Ovary (tissue), 9 donors: ENCODE measurements around the gene AIFM3. TPM values are rescaled to one million over a fixed set of nuclear protein-coding genes. Genes with fewer than 3 reads are reported as not detected.

Source experiments
- DNase-seq, 5 donors: peaks; one replicate each; pipeline ENCODE4 v3.0.0-alpha.2; 2019 to 2020
- H3K27ac ChIP-seq, 2 donors: fragments of 200-600 bp; one replicate each; pipeline versions ENCODE4 v1.5.1 to v1.8.0; 2019 to 2022
- H3K27me3 ChIP-seq: fragments of 200-600 bp; one replicate; pipeline ENCODE4 v1.8.0; 2022
- H3K36me3 ChIP-seq: fragments of 200-600 bp; sonication (generic); one replicate; pipeline ENCODE4 v1.5.1; 2019
- H3K4me1 ChIP-seq: one replicate; pipeline ENCODE4 v1.8.1; 2013; ENCODE audit warnings: mild to moderate bottlenecking, moderate library complexity; ENCODE audit not compliant: insufficient read depth
- H3K4me3 ChIP-seq: fragments of 200-600 bp; sonication (generic); one replicate; pipeline ENCODE4 v1.5.1; 2017
- H3K9me3 ChIP-seq, 2 donors: fragments of 200-600 bp in 1 of 2; sonication (generic) in 1 of 2; one replicate each; pipeline versions ENCODE4 v1.5.1 to v1.8.1; 2013 to 2019; ENCODE audit warnings: mild to moderate bottlenecking in 1 of 2, moderate library complexity in 1 of 2
- EP300 ChIP-seq: sonication (generic); formaldehyde crosslinking; IDR thresholded peaks from one replicate; pipeline ENCODE4 v1.6.1; 2017; ENCODE audit warnings: antibody characterized with exemption
- POLR2A ChIP-seq: fragments of 450-650 bp; IDR thresholded peaks from one replicate; pipeline ENCODE4 v1.6.1; 2017; ENCODE audit warnings: antibody characterized with exemption, mild to moderate bottlenecking, moderate library complexity
- WGBS, 3 donors: extraction: QIAGEN DNeasy Blood & Tissue Kit in 1 of 3; methylation state at CpG; one replicate each; pipeline versions ENCODE4 v1.1.5 to v1.1.7; 2013 to 2017; 5-methylcytosine and 5-hydroxymethylcytosine counted together
- intact Hi-C, 4 donors: fragments of 100-400 bp; cut with DNase I; formaldehyde crosslinking; loops; one replicate each; pipeline versions ENCODE4 v1.11.0 to v1.15.1; 2022 to 2023
- polyA plus RNA-seq, 2 donors: library from polyadenylated mRNA; stranded (reverse); fragments of 200-250 nt in 1 of 2; fragments of 350-450 nt in 1 of 2; fragmentation: Illumina TruSeq in 1 of 2; extraction: RNeasy Lipid Tissue Mini Kit (QIAGEN cat#74804) in 1 of 2; gene quantifications; one replicate each; pipeline ENCODE4 v1.2.3, GENCODE V29; 2013 to 2014
- total RNA-seq, 7 donors: library from RNA; depleted of rRNA in 2 of 7; stranded (reverse); fragments of >200 nt in 2 of 7; fragmentation: NEBNext Ultra II Directional in 3 of 7; extraction: Animal tissue kit (Norgen Biotek cat#: 25700) in 3 of 7; gene quantifications; one replicate each; pipeline versions ENCODE4 v1.1.0 to v1.2.4, GENCODE V29; 2016 to 2023
- TF ChIP-seq, protein P1 (sequence below), 3 donors: fragments of 450-650 bp in 2 of 3; fragments of 200-600 bp in 1 of 3; IDR thresholded peaks; one replicate each; pipeline versions ENCODE4 v1.5.1 to v1.8.0; 2016 to 2022; ENCODE audit warnings: antibody characterized with exemption in 3 of 3, mild to moderate bottlenecking in 1 of 3
- donor health status: DM: no; HTN: no; CAD: no; lungs with moderate emphysema.
- donor health status: DM: no; HTN: no; CAD: no.
- donor health status: Bipolar disorder and iron deficiency.
- donor health status: DM: yes; HTN: yes; CAD: no.
- donor health status: DM: no; HTN: no; CAD: no.
- donor health status: DM: yes; HTN: yes; CAD: no.

The AIFM3 gene
- total and polyA plus RNA-seq, 9 donors: 0.43 to 2.7 (median 1.1) TPM; not detected in 1

DNA sequence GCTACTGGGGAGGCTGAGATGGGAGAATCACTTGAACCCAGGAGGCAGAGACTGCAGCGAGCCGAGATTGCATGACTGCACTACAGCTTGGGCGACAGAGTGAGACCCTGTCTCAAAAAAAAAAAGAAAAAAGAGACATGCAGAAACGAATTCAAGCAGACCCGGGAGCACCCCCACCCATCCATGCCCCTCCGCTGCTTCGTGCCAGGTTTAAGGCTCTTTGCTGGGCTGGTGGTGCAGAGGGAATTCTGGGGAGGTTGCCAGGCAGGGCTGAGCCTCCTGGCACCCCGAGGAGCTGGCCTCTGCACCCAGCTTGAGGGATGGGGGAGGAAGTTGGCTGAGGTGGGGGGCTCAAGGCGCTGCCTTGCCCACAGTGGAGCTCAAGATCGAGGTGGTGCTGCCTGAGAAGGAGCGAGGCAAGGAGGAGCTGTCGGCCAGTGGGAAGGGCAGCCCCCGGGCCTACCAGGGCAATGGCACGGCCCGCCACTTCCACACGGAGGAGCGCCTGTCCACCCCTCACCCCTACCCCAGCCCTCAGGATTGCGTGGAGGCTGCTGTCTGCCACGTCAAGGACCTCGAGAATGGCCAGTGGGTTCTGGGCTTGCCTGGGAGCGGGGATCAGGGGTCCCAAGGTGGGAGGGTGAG is 6.0 kb downstream of the AIFM3 start:
- no peak for DNase-seq
- H3K4me1 ChIP-seq: no peaks in the 10 kb centered on the region
- H3K36me3 ChIP-seq: no peaks in the 10 kb centered on the region
- no peak overlapping the region for H3K27ac ChIP-seq
- TF ChIP-seq, protein P1, sequence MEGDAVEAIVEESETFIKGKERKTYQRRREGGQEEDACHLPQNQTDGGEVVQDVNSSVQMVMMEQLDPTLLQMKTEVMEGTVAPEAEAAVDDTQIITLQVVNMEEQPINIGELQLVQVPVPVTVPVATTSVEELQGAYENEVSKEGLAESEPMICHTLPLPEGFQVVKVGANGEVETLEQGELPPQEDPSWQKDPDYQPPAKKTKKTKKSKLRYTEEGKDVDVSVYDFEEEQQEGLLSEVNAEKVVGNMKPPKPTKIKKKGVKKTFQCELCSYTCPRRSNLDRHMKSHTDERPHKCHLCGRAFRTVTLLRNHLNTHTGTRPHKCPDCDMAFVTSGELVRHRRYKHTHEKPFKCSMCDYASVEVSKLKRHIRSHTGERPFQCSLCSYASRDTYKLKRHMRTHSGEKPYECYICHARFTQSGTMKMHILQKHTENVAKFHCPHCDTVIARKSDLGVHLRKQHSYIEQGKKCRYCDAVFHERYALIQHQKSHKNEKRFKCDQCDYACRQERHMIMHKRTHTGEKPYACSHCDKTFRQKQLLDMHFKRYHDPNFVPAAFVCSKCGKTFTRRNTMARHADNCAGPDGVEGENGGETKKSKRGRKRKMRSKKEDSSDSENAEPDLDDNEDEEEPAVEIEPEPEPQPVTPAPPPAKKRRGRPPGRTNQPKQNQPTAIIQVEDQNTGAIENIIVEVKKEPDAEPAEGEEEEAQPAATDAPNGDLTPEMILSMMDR (IDR thresholded peaks at IDR 0.05): no peak
- TF ChIP-seq EP300: no peak
- no peak for TF ChIP-seq POLR2A
- WGBS, 3 donors: 62 to 70% (median 66%) methylated on average over 19 to 21 of the region's 21 CpGs
- no peak overlapping the region for H3K4me3 ChIP-seq
- H3K27me3 ChIP-seq: no peaks in the 10 kb centered on the region
- no peaks in the 10 kb centered on the region for H3K9me3 ChIP-seq
- intact Hi-C loops: no loop called here

DNA sequence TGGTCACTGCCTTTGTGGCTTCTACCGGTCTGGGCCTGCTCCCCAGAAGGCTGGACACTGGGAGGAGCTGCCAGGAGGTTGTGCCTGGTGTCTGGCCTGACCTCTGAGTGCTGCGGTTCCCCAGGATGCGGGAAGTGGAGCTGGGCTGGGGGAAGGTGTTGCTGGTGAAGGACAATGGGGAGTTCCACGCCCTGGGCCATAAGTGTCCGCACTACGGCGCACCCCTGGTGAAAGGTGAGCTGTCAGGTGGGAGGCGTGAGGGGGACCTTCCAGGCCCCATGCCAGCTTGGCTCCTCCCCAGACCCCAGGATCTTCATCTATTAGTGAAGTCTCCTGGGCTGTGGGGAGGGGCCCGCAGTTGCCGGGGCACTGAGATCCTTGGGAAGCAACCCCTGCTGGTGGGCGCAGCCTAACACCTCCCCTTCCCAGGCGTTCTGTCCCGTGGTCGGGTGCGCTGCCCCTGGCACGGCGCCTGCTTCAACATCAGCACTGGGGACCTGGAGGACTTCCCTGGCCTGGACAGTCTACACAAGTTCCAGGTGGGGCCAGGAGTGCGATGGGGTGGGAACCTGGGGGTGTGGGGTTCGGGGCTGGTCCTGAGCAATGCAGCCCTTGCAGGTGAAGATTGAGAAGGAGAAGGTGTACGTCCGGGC is 6.7 kb downstream of the AIFM3 start:
- intact Hi-C loops: no loop called here
- no peaks in the 10 kb centered on the region for H3K9me3 ChIP-seq

DNA sequence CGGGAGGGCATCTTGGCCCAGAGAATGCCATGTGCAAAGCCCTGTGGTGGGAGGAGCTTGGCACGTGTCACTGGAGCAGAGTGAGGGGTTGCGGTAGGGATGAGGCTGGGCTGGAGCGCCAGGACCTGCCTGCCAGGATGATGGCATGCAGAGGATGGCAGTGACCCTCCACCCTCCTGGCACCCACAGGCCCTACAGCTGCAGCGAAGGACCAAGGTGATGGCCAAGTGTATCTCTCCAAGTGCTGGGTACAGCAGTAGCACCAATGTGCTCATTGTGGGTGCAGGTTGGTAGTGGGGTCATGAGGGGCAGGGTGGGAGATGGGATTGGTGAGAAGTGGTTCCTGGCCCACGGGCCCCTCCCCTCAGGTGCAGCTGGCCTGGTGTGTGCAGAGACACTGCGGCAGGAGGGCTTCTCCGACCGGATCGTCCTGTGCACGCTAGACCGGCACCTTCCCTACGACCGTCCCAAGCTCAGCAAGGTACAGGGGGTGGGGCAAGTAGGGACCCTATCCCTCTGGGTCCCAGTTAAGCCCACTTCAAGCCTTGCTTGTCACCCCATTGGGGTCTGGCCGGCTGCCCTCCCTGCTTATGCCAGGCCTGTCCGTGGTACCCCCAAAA is 7.4 kb downstream of the AIFM3 start:
- no peaks in the 10 kb centered on the region for H3K36me3 ChIP-seq
- no peak overlapping the region for H3K4me3 ChIP-seq
- H3K9me3 ChIP-seq: no peaks in the 10 kb centered on the region
- WGBS, 3 donors: 72 to 80% (median 79%) methylated on average over 16 of the region's 16 CpGs
- H3K27ac ChIP-seq: no peak overlapping the region
- DNase-seq: peak in 1 of 5 donors; percentile 32
- no peaks in the 10 kb centered on the region for H3K27me3 ChIP-seq
- intact Hi-C loops: no loop called here
- TF ChIP-seq POLR2A (no peak), EP300 (no peak)
- TF ChIP-seq, protein P1 (IDR thresholded peaks at IDR 0.05): no peak
- H3K4me1 ChIP-seq: peaks cover 1% of the 10 kb centered on the region

More for the DNA sequence above, 6.7 kb downstream of the AIFM3 start:
- TF ChIP-seq EP300 (no peak), POLR2A (no peak)
- TF ChIP-seq, protein P1 (IDR thresholded peaks at IDR 0.05): no peak
- no peak overlapping the region for H3K4me3 ChIP-seq
- H3K27me3 ChIP-seq: no peaks in the 10 kb centered on the region
- H3K27ac ChIP-seq: no peak overlapping the region
- H3K36me3 ChIP-seq: no peaks in the 10 kb centered on the region
- peak in 1 of 5 donors; percentile 33 for DNase-seq
- H3K4me1 ChIP-seq: no peaks in the 10 kb centered on the region
- 44 to 49% (median 45%) methylated on average over 21 of the region's 21 CpGs for whole genome bisulfite sequencing, 3 donors

DNA sequence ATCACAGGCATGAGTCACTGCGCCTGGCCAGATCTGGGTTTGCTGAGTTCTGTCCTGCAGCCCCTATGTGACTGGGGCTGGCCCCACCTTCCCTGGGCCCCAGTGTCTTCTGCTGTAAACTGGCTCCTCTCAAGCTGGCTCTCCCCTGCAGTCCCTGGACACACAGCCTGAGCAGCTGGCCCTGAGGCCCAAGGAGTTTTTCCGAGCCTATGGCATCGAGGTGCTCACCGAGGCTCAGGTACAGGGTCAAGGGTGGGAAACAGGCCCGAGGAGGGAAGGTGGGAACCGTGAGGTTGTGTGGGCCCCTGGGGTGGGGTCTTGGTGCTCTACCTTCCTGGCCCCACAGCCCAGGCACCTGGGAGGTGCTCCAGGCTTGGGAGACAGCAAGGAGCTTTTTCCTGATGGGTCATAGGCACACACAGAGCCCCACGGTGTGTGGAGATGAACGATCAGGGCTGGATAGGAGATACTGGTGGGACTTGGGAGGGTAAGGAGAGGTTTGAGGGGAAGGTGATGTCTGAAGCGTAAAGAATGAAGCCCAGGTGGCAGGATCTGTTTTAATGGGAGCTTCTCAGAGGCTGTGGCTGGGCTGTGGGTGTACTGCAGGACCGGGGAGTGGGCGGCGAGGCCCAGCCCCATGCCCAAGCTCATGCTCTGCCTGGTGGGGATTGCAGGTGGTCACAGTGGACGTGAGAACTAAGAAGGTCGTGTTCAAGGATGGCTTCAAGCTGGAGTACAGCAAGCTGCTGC is 8.7 kb downstream of the AIFM3 start:
- intact Hi-C loops: no loop called here
- Histone ChIP-seq H3K4me1 (peaks cover 10% of the 10 kb centered on the region), H3K4me3 (no peak overlapping the region), H3K27me3 (no peaks in the 10 kb centered on the region), H3K27ac (no peak overlapping the region), H3K9me3 (no peaks in the 10 kb centered on the region), H3K36me3 (no peaks in the 10 kb centered on the region)
- WGBS, 3 donors: 69 to 84% (median 76%) methylated on average over 14 of the region's 14 CpGs
- TF ChIP-seq, protein P1 (IDR thresholded peaks at IDR 0.05): no peak
- no peak for TF ChIP-seq POLR2A
- TF ChIP-seq EP300: no peak
- DNase-seq: no peak
